SH-SY5Y (cell line): ENCODE measurements around the gene INHBE.

ENCODE experiments used
- GATA2 ChIP-seq: IDR thresholded peaks from 2 replicates; pipeline ENCODE4 v1.6.1; 2011; ENCODE audit warnings: mild to moderate bottlenecking, low read depth, low read length
- GATA3 ChIP-seq: IDR thresholded peaks from 2 replicates; pipeline ENCODE4 v1.6.1; 2011; ENCODE audit warnings: low read depth, mild to moderate bottlenecking, low read length, moderate library complexity

- TF ChIP-seq GATA2 = no peak
- TF ChIP-seq GATA3 = no peak
These were observed 43.5 kb downstream of the INHBE start for GRCh38 chr12:57498571-57498970.
